ENCODE results near the gene S100A7A. TPM values are rescaled to one million over a fixed set of nuclear protein-coding genes. Genes with fewer than 3 reads are reported as not detected.

The S100A7A gene
- total and polyA plus RNA-seq, 2 donors (not counting 1 experiment from before 2014, with no cell fraction given) = not detected

- no peak overlapping the region for H2AFZ ChIP-seq (ENCODE audit: insufficient read depth, low read depth, low read length, poor library complexity, severe bottlenecking)
- H3K4me3 ChIP-seq (ENCODE audit: control extremely low read depth in 1 of 5, extremely low read depth in 1 of 5, insufficient read depth in 1 of 5, low read depth in 2 of 5, low read length in 4 of 5) = no peak overlapping the region
- no peaks in the 10 kb centered on the region for H3K4me1 ChIP-seq (ENCODE audit: control insufficient read depth in 2 of 2, insufficient read depth in 2 of 2, low read length in 2 of 2)
- intact Hi-C loops (cut with micrococcal nuclease) = no loop called here
- ATAC-seq (ENCODE audit: low read depth) (no peak), DNase-seq (no peak)
- Mint-ChIP-seq H3K4me1 (no peaks in the 10 kb centered on the region), H3K27ac (no peak overlapping the region), H3K27me3 (peaks cover 37% of the 10 kb centered on the region), H3K4me3 (no peak overlapping the region), H3K9me3 (ENCODE audit: insufficient read depth) (no peaks in the 10 kb centered on the region)
- no peak overlapping the region for H3K4me2 ChIP-seq (replicated peaks; ENCODE audit: low read depth, low read length, poor library complexity, severe bottlenecking)
- no peak overlapping the region for H3K27ac ChIP-seq (ENCODE audit: low read length in 2 of 2)
- no peaks in the 10 kb centered on the region for H3K79me2 ChIP-seq (ENCODE audit: control insufficient read depth, insufficient read depth, low read length)
- no peaks in the 10 kb centered on the region for H3K9me3 ChIP-seq (ENCODE audit: control extremely low read depth in 1 of 3, control insufficient read depth in 2 of 3, insufficient read depth in 1 of 3, low read length in 2 of 3)
- peaks cover 0 to 11% (median under 1%) of the 10 kb centered on the region in 4 experiments for H3K27me3 ChIP-seq (replicated peaks in 1 of 4; ENCODE audit: control extremely low read depth in 1 of 4, control insufficient read depth in 3 of 4, insufficient read depth in 4 of 4, low read length in 3 of 4)
- TF ChIP-seq EZH2 (IDR thresholded peaks at IDR 0.05; ENCODE audit: borderline replicate concordance, insufficient read depth, low read depth, low read length, poor library complexity, severe bottlenecking) = no peak
- TF ChIP-seq, protein P1, sequence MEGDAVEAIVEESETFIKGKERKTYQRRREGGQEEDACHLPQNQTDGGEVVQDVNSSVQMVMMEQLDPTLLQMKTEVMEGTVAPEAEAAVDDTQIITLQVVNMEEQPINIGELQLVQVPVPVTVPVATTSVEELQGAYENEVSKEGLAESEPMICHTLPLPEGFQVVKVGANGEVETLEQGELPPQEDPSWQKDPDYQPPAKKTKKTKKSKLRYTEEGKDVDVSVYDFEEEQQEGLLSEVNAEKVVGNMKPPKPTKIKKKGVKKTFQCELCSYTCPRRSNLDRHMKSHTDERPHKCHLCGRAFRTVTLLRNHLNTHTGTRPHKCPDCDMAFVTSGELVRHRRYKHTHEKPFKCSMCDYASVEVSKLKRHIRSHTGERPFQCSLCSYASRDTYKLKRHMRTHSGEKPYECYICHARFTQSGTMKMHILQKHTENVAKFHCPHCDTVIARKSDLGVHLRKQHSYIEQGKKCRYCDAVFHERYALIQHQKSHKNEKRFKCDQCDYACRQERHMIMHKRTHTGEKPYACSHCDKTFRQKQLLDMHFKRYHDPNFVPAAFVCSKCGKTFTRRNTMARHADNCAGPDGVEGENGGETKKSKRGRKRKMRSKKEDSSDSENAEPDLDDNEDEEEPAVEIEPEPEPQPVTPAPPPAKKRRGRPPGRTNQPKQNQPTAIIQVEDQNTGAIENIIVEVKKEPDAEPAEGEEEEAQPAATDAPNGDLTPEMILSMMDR (IDR thresholded peaks at IDR 0.05) = no peak
- no peak overlapping the region for H3K9ac ChIP-seq (ENCODE audit: low read length)
- H3K36me3 ChIP-seq (replicated peaks in 1 of 2; ENCODE audit: control extremely low read depth in 1 of 2, control insufficient read depth in 1 of 2, extremely low read depth in 1 of 2, insufficient read depth in 2 of 2, low read length in 1 of 2) = no peaks in the 10 kb centered on the region
- ChIA-PET POLR2A (no interaction called here), CTCF (no interaction called here)
- WGBS (ENCODE audit: insufficient coverage) = no CpG with 5 or more reads among the region's 2 CpGs
- H4K20me1 ChIP-seq (ENCODE audit: control insufficient read depth, insufficient read depth, low read length, poor library complexity, severe bottlenecking) = no peaks in the 10 kb centered on the region
Measured at GRCh38 chr1:153368495-153368894, 47.8 kb upstream of the S100A7A start.

DNA sequence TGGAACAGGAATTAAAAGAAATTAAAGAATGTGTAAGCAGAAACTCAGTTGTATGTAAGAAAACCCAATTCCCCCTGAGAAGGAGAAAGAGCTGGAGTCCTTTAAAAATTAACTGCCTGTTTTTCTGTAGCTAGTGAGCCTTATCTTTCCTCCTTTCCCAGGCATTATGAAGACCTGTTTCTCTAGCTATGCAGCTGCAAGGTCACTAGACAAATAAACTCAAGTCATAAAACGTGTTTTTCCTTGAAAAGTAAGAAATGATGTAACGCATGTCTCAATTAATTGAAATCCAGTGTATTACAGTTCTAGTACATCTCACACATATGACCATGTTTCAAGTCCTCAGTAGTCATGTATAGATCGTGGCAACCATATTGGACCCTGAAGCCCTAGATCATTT, 46.2 kb upstream of the S100A7A start:
- H3K9me3 Mint-ChIP-seq (ENCODE audit: insufficient read depth) = no peaks in the 10 kb centered on the region
- H3K36me3 ChIP-seq (replicated peaks in 1 of 2; ENCODE audit: control extremely low read depth in 1 of 2, control insufficient read depth in 1 of 2, extremely low read depth in 1 of 2, insufficient read depth in 2 of 2, low read length in 1 of 2) = no peaks in the 10 kb centered on the region
- no peaks in the 10 kb centered on the region for H4K20me1 ChIP-seq (ENCODE audit: control insufficient read depth, insufficient read depth, low read length, poor library complexity, severe bottlenecking)
- no peak overlapping the region for H3K4me2 ChIP-seq (replicated peaks; ENCODE audit: low read depth, low read length, poor library complexity, severe bottlenecking)
- H3K27ac ChIP-seq (ENCODE audit: low read length in 2 of 2) = no peak overlapping the region
- peaks cover 0 to 13% (median under 1%) of the 10 kb centered on the region in 4 experiments for H3K27me3 ChIP-seq (replicated peaks in 1 of 4; ENCODE audit: control extremely low read depth in 1 of 4, control insufficient read depth in 3 of 4, insufficient read depth in 4 of 4, low read length in 3 of 4)
- ChIA-PET CTCF (no interaction called here), POLR2A (no interaction called here)
- intact Hi-C loops (cut with micrococcal nuclease) = no loop called here
- no peak overlapping the region for H3K9ac ChIP-seq (ENCODE audit: low read length)
- no CpG with 5 or more reads among the region's 3 CpGs for WGBS (ENCODE audit: insufficient coverage)
- no peak for TF ChIP-seq EZH2 (IDR thresholded peaks at IDR 0.05; ENCODE audit: borderline replicate concordance, insufficient read depth, low read depth, low read length, poor library complexity, severe bottlenecking)
- TF ChIP-seq, protein P1 (IDR thresholded peaks at IDR 0.05) = no peak
- H3K4me3 Mint-ChIP-seq = no peak overlapping the region
- peaks cover 29% of the 10 kb centered on the region for H3K27me3 Mint-ChIP-seq
- ATAC-seq (ENCODE audit: low read depth) (no peak), DNase-seq (no peak)
- no peaks in the 10 kb centered on the region for H3K4me1 ChIP-seq (ENCODE audit: control insufficient read depth in 2 of 2, insufficient read depth in 2 of 2, low read length in 2 of 2)
- no peaks in the 10 kb centered on the region for H3K9me3 ChIP-seq (ENCODE audit: control extremely low read depth in 1 of 3, control insufficient read depth in 2 of 3, insufficient read depth in 1 of 3, low read length in 2 of 3)
- no peaks in the 10 kb centered on the region for H3K79me2 ChIP-seq (ENCODE audit: control insufficient read depth, insufficient read depth, low read length)
- H3K4me3 ChIP-seq (ENCODE audit: control extremely low read depth in 1 of 5, extremely low read depth in 1 of 5, insufficient read depth in 1 of 5, low read depth in 2 of 5, low read length in 4 of 5) = no peak overlapping the region
- H3K4me1 Mint-ChIP-seq = no peaks in the 10 kb centered on the region
- no peak overlapping the region for H3K27ac Mint-ChIP-seq
- H2AFZ ChIP-seq (ENCODE audit: insufficient read depth, low read depth, low read length, poor library complexity, severe bottlenecking) = no peak overlapping the region

All from B cell (primary cell).